Measurements from ENCODE around the gene NT5C2.

DNA sequence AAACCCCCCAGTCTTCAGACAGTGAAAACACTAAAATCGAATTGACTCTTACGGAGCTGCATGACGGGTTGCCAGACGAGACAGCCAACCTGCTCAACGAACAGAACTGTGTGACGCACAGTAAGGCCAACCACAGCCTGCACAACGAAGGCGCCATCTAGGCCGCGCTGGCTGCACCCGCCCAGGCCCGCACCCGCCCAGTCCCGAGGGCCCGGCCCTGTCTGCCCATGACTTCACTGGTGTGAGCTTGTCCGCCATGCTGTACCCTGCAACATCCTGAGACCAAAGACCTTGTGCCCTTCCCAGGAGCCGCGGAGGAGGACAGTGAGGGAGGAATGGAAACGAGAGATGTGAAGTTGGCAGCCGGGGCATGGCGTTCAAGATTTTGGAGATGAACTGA is 116.1 kb downstream of the NT5C2 start:
- TF ChIP-seq POLR2AphosphoS5 (IDR thresholded peaks at IDR 0.05; ENCODE audit: low read depth, low read length) (no peak), ZNF274 (IDR thresholded peaks at IDR 0.05; ENCODE audit: borderline replicate concordance, extremely low read depth, low read length) (no peak), POLR2A (IDR thresholded peaks at IDR 0.05; ENCODE audit: control extremely low read depth in 1 of 2, low read depth in 2 of 2, low read length in 2 of 2) (no peak), RAD21 (IDR thresholded peaks at IDR 0.05 in 1 of 2, conservative IDR thresholded peaks at IDR 0.05 in 1 of 2; ENCODE audit: low read depth in 2 of 2, low read length in 2 of 2) (no peak), TAF1 (IDR thresholded peaks at IDR 0.05; ENCODE audit: low read depth, low read length) (no peak), EGR1 (IDR thresholded peaks at IDR 0.05; ENCODE audit: borderline replicate concordance, low read depth, low read length) (no peak), CEBPB (IDR thresholded peaks at IDR 0.05; ENCODE audit: low read depth, low read length) (no peak)
- TF ChIP-seq, protein P1, sequence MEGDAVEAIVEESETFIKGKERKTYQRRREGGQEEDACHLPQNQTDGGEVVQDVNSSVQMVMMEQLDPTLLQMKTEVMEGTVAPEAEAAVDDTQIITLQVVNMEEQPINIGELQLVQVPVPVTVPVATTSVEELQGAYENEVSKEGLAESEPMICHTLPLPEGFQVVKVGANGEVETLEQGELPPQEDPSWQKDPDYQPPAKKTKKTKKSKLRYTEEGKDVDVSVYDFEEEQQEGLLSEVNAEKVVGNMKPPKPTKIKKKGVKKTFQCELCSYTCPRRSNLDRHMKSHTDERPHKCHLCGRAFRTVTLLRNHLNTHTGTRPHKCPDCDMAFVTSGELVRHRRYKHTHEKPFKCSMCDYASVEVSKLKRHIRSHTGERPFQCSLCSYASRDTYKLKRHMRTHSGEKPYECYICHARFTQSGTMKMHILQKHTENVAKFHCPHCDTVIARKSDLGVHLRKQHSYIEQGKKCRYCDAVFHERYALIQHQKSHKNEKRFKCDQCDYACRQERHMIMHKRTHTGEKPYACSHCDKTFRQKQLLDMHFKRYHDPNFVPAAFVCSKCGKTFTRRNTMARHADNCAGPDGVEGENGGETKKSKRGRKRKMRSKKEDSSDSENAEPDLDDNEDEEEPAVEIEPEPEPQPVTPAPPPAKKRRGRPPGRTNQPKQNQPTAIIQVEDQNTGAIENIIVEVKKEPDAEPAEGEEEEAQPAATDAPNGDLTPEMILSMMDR (IDR thresholded peaks at IDR 0.05; ENCODE audit: control extremely low read depth in 1 of 3, insufficient read depth in 1 of 3, low read depth in 1 of 3, low read length in 3 of 3), result no peak
